CD4-positive, alpha-beta T cell treated with Interleukin-6 for 4 hours (primary cell): ENCODE results near the gene ANO3.

Source experiments
- DNase-seq: peaks from one replicate; pipeline ENCODE4 v3.0.0-alpha.2; 2020; ENCODE audit warnings: mixed read lengths

Gene ANO3

DNA sequence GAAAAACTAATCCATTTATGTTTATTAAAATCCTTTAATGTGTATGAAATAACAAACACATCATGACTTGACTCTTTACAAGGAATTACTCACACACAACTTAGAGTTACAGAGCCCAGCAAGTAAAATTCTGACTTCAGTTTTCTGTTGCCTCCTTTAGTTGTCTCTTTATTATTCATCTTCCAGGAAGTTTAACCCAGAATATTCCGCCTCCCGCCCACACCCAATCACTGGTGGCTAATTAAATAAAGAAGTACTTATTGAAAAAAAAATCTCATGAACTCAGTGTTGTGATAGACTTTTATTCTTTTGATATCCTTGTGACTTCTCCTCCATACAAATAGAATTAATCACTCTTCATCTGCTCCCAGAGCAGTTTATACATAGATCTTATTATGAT is 178.2 kb downstream of the ANO3 start:
- DNase-seq, result no peak

DNA sequence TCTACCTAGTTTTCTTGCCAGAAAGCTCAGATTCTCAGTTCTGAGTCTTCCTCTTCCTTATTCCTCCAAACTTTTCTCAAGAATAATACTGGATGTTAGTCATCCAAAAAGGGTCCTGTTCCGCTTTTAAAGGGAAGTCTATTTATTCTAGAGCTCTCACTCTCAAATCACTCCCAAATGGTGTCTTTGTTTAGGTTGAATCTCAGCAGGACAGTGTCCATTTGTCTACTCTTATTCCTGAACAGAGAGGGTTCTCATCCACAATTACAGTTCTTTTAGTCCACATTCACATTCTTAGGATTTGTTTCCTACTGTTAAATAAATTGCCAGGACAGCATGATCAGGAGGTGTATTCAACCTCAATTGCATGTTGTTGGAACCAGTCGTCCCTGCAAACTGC is 178.8 kb downstream of the ANO3 start:
- DNase-seq, result no peak

DNA sequence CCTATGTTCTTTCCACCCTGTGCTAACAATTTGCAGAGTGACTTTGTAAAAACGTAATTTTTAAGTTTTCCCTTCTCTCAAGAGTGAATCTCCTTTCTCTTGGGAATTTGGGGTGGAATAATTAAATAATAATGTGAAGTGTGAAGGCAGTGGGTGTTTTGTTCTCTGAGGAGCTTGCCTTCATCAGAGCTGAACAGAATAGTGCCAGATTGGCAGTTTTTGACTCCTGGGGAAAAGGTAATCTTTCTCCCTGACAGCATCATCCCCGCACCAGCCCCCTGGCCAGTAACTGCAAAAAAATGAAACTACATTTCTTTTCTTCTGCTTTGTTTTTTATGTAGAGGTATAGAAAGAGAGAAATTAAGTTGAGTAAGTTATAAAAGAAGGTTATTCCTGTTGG is 180.3 kb downstream of the ANO3 start:
- no peak for DNase-seq

DNA sequence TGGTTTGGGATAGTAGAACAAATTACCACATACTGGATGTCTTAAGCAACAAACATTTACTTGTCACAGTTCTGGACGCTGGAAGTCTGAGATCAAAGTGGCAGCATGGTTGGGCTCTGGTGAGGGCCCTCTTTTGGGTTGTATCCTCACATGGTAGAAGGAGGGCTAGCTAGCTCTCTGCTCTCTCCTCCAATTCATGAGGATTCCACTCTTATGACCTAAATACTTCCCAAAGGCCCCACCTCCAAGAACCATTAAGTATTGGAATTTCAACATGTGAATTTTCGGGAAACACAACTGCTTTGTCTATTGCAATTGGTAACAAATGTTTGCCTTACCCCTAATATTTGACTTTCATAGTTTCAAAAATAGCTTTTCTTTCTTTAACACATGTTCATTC is 187.5 kb downstream of the ANO3 start:
- no peak for DNase-seq

DNA sequence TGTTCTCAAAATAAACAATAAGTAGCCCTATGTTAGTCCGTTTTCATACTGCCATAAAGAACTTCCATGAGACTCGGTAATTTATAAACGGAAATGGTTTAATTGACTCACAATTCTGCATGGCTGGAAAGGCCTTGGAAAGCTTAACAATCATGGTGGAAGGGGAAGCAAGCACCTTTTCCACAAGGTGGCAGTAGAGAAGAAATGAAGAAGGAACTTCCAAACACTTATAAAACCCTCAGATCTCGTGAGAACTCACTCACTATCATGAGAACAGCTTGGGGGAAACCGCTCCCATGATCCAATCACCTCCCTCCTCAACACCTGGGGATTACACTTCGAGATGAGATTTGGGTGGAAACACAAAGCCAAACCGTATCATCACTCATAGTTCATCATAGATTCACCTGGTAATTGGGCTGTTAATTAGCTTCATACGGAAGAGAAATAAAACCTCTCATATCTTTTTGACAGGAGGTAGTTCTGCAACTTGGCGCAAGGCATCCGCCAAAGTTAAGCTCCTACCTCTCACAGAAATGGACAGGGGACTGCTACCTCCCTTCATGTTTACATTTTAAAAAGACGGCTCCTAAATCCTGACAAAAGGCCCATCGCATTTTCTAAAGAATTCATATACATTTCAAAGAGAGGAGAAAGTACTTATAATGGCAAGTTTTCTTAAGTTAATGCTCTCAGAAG is 191.1 kb downstream of the ANO3 start:
- no peak for DNase-seq

DNA sequence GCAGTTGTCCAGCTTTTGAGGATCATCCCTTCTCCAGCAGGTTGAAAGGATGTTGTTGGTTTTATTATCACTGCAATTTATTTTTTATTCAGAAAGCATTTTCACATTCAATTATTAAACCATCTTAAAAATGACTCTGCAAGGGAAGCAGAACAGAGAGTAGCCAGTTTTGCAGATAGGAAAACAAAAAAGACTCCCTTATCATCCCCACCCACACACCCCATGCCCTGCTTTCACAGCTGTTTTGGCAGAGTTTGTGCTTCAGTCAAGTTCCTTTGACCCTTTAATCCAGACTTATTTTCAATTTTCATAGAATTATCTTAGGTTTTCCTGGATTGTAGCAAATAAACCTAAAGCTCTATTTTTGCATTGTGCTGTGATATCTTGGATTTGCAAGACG is 195.8 kb downstream of the ANO3 start:
- DNase-seq, result no peak

DNA sequence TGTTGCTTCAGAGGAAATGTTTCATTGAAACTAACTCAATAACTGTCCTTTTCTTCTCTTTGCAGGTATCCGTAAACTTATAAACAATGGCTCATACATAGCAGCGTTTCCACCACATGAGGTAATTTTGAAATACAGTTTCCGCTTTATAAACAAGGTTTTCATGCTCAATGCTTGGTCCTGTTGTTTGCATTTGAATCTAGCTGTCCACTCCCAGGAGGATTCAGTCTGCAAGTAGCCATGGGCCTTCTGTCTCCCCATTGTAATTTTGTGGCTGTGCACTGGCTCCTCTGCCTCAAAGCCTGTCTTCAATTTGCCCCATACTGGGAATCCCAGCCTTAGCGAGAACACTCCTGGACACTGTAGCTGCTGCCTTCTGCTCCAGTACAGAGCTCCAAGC is 205.4 kb downstream of the ANO3 start:
- no peak for DNase-seq

DNA sequence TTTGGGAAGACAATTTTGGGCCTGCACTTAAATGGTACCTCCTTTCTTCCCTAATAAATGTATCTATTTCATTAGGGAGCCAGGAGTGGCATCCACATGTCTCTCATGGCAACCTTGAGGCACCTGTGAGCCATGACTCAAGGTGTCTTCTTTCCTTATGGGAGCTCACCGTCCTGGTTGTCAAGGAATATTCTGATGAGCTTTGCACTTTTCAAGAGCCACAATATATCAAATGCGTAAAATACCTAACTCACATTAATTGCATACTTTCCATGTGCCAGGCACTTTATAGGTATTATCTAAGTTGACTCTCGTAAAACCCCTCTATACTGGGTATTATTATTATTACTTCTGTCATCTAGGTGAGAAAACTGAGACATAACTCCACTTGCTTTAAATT is 207.6 kb downstream of the ANO3 start:
- no peak for DNase-seq

DNA sequence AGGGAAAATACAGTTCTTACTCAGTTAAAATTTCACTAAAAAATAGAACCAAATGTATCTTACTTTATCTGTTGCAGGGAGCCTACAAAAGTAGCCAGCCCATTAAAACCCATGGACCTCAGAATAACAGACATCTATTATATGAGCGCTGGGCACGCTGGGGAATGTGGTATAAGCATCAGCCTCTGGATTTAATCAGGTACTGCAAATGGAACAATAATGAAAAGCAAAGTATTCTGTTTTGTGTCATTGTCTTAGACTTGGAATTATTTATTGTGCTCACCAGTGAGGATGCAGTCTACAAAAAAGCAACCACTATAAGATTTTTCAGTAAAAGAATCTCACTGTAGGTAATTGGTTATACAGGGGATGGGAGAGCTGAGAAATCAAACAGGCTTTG is 209.9 kb downstream of the ANO3 start:
- no peak for DNase-seq

DNA sequence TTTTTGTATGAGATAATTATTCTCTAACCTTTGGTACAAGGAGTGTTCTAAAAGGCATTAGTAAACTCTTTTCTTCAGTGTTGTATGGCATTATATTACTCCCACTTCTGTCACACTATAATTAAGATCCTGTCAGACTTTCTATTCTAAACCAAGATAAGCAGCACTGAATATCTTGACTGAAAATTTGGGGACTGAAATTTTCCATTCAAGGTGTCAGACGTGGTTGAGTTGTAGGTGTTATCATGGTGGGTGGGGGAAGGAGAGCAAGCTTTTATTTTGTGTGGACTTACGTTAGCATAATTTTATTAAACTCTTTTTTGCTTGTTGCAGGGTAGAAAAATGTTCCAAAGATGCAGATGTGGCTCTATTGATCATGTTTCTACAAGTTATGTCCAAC is 217.2 kb downstream of the ANO3 start:
- DNase-seq, result no peak

DNA sequence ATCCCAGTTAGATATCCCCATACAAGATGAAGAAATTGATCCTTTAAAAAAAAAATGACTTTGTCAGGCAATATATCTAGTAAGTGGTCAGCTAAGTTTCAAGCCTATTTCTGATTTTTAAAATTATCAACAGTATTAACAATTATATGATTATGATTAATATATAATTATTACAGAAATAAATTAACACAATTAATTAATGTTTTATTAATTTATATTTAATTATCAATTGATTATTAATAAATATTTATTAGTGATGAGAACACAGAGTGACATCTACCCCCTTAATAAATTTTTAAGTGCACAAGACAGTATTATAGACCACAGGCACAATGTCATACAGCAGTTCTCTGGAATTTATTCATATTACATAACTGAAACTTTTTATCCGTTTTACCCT is 218.1 kb downstream of the ANO3 start:
- DNase-seq, result no peak

DNA sequence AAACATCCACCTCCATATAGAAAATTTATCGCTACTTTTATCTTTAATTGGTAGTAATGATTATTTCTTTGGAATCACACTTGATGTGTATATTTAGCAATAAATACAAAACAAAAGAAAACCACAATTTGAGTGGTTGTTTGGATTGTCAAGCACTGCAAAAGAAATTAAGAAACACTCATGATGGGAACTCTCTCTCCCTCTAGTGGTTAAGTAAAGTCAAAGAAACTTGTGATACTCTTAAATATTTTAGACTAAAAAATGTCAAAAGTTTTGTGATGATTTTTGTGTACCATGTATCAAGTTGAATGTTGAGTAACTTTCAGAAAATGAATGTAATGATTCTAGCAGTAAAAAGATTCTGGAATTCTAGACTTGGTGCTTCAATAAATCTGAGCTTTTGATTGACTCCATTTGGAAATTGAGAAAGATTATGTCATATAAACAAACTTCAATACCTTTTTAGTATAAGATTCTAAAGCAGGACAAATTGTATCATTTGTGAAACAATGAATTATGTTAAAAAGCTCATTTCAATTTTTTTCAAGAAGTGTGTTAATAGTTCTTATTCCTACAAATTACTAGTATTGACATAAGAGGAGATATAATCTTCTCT is 219.4 kb downstream of the ANO3 start:
- DNase-seq, result no peak

DNA sequence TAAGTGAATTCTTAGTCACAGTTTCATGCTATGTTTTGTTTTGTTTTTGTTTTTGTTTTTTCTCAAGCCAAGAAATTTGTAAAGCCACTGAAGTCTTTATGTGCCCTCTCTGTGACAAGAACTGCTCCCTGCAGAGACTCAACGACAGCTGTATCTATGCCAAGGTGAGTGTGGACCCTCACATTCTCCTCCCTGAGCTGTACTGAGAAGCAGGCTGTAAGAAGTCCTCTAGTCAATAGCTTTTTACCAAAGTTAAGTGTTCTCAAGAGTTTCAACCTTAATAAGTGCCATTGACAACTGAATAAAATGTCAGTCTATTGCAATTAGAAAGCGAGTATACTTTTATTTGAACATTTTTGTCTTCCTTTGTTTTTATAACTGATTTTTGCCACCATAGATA is 221.3 kb downstream of the ANO3 start:
- DNase-seq, result no peak

DNA sequence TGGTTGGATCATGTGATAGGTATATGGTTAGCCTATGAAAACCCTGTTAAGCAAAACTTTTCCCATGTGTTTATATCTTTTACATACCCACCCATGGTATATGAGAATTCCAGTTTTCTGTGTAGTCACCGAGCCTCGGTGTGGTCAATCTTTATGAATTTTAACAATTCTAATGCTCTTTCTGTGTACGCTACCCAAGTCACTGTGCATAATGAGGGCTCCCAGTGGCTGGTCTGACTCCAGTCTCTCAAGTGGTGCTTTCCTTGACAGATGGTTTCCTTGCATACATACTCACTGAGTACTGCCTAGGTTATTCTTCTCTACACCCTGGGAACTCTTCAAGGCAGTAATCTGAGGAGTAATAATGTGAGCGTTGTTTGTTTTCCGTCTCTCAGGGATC is 222.5 kb downstream of the ANO3 start:
- DNase-seq, result no peak

DNA sequence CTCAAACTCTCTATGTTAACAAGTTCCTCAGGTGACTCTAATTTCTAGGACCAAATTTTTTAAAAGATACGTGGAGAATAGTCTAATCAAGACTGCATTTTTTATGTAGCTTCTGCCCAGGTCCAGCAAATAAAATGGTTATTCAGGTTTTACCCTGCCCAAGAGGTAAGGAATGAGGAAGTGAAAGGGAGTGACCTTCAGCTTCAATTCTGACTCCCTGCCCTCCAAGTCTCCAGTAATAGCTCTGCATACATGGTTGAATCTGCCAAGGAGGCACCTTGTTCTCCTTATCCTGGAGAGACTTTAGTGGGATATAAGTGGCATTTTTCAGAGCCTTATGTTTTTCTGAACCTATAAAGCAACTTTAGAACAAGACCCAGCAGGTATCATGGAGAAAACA is 224.7 kb downstream of the ANO3 start:
- DNase-seq, result no peak

DNA sequence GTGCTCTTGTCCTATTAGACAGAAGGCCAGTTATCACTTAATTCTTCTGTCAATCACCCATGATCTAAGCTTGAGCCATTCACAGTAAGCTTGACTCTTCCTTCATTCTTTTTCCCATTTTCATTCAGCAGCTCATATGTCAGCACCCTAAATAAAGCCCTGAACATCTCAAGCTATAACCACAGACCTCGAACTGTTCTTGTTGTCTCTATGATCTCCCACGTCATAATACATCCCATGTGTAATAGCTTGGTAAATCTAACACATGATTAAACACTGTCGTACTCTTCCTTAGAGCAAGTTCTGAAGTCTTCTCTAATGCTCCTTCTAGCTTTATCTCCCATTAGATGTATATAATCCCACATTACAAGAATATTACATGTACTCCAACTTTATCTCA is 225.7 kb downstream of the ANO3 start:
- DNase-seq, result no peak

DNA sequence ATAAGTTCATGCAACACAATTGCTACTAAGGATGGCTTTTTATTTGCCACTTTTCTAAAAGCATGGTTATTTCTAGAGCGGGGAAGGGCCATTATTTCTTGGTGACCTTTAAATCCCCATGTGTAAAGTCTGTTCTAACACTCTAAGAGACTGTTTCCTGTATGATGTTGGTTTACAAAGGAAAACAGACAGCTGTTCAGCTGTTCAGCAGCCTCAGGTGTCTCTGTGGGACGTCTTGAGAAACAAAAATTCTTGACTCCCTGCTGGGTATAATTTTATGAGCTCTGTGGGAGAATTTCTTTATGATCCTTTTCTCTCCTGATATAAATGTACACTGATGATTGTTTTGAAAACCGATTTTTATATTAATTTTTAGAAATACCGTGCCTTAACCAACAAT is 226.3 kb downstream of the ANO3 start:
- no peak for DNase-seq

DNA sequence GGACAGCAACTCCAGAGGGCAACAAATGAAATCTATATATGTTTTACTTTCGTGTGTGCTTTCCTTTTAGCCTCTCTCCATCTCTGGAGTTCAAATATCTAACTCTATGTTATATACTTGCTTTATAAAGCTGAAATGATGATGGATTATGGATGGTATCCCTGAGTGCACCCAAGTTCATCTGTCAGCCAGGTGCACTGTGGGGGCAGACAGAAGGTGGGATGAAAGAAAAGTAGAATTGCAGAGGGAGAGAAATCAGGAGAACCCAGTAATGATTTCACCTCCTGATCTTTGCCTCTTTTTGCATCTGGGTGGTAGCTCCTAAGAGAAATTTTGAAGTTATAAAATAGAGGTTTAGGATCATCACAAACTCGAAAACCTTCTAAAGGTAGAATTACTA is 237.7 kb downstream of the ANO3 start:
- no peak for DNase-seq

DNA sequence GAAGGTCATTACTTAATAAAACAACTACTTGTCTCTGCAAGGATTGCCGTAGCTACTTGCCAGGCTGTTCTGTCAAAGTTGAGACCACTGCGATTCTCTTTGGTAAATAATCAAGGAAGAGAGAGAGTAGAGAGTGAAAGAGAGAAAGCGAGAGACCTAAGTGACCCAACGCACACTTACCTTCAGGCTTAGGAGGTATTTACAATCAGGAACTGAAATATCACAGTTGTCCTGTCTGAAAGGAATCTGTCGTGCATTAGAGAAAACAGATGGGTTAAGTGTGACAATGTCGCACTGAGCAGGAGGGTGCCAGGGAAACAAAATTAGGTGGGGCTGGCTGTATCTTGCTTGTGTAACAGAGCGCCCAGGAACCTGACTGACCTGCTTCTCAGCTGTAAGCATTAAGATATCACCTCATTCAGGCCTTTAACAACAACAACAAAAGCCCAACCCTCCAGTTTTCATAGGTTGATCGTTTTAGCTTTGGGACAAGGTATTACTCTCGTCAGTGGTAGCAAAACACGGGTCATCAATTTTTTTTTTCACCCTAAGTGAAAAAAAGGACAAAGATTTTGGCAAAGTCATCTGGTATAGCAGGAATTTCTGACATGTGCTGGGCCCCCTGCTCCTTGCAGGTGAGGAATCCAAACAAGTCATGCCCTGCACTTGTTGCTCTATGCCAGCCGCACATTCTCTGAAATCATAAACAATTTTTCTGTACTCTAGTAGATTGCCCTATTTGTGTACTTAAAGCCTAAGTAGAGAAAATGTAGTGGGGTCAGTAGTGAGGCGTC is 240.1 kb downstream of the ANO3 start, which contains the start of gene MUC15:
MUC15 (minus strand) TSS at position 403 of the 794 bp plus-strand sequence. CDS start 5,169 bp downstream, outside the sequence.
- no peak for DNase-seq

DNA sequence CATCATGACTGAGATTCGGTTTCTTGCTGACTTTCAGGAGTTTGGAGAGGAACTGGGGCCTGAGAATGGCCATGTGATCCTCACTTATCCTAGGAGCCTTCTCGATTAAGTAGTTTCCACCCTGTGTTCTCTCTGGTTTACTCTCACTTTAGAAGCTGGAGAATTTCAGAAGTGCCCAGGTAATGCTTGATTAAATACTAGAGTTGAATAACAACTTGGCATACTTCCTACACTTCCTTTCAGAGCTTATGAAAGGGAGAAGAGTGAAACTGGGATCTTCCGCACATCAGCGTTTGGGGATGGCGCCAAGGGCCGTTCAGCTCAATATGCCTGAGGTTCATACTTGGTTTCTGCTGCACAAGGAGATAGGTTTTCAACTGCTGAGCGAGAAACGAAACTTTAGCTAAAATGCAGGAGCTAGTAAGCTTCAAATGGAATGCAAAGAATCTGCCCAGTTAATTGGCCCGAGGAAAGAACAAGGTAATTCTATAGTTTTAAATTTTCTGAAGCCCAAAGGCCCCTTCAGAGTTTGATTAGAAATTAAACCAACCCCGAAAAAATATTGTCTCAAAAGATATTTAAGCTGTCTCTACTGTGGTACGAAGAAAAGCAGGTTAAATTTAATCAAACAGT is 241.0 kb downstream of the ANO3 start:
- no peak for DNase-seq

DNA sequence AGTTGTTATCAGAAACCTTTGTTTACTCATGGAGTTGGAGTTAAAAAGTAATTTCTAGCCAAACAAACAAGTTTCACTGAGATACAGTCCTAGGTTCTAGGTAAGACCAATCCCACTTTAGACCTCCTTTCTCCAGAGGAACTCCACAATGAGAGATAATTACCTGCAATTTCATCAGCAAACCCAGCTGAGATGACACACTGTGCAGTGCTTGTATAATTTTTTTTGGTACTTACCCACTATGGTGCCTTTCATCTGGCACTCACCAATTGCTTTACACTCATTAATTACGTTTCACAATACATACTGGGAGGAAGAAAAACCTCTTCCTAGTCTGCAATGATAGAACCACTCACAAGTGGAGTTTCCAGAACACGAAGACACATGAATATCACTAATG is 242.0 kb downstream of the ANO3 start:
- DNase-seq, result no peak

DNA sequence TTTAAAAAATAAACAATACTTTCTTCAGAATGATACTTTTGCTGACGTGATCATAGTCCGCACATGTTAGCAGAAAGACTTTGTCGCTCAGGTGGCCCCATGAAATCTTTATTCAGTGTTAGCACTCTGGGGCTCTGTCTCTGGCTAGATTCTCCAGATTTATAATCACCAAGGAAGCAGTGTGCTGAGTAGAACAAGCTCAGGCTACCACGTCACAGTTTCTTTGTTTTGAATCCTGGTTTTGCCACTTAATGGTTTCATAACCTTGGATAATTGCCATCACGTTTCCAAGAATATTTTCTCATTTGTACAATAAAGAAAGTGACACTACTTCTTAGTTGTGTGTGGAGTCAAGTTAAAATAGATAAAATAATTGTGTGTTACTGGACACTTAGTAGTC is 244.0 kb downstream of the ANO3 start:
- no peak for DNase-seq

DNA sequence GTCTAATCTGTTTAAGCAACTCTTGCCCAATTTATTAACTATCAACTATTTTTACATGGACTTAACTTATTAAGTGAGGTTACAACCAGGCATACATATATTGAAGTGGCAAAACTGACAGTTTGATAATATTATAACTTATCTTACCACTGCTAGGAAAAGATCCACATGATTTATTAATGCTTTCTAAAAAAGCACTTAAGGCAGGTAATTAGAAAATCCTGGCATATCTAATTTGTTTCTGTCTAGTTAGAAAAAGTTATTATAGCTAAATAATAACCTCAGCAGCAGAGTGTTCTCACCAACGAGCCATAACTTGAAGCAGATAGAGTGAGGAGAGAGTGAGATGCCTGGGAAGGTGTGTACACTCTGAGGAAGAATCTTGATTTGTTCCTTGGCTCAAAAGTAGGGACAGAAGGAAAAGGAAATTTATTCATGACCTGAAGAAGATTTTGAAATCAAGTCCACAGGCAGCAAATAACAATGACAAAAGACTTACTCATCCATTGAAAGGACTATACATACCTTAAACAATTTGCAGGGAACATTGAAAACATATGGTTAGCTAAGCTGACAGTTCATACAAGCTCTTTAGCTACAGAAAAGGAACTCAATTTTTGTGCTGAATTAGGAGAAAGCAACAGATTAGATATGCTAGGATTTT is 247.2 kb downstream of the ANO3 start:
- no peak for DNase-seq
